Neural progenitor cell (in vitro differentiated cells): Measurements from ENCODE around the gene LEFTY1. TPM values are rescaled to one million over a fixed set of nuclear protein-coding genes. Genes with fewer than 3 reads are reported as not detected.

Source experiments
- DNase-seq: peaks from one replicate; pipeline ENCODE4 v3.0.0-alpha.2; 2016; ENCODE audit warnings: low spot score
- H2AFZ ChIP-seq: fragments of 200-600 bp; sonication (generic); replicated peaks from 2 replicates; pipeline ENCODE4 v1.6.1; 2016; ENCODE audit warnings: antibody characterized with exemption
- H3F3A ChIP-seq: fragments of 200-600 bp; sonication (generic); 2 replicates; pipeline ENCODE4 v1.6.1; 2016; ENCODE audit warnings: antibody characterized with exemption, low read depth
- H3K27ac ChIP-seq: fragments of 200-600 bp; sonication (generic); 2 replicates; pipeline ENCODE4 v1.5.1; 2016; ENCODE audit warnings: mild to moderate bottlenecking
- H3K27me3 ChIP-seq: fragments of 200-600 bp; sonication (generic); 2 replicates; pipeline ENCODE4 v1.6.1; 2016; ENCODE audit warnings: mild to moderate bottlenecking, moderate library complexity
- H3K36me3 ChIP-seq: fragments of 200-600 bp; sonication (generic); 2 replicates; pipeline ENCODE4 v1.5.1; 2016
- H3K4me1 ChIP-seq: fragments of 200-600 bp; sonication (generic); 2 replicates; pipeline ENCODE4 v1.6.1; 2016; ENCODE audit warnings: mixed run types
- H3K4me2 ChIP-seq: fragments of 200-600 bp; sonication (generic); 2 replicates; pipeline ENCODE4 v1.6.1; 2016
- H3K4me3 ChIP-seq: fragments of 200-600 bp; sonication (generic); 2 replicates; pipeline ENCODE4 v1.5.1; 2016
- H3K79me2 ChIP-seq: fragments of 200-600 bp; sonication (generic); 2 replicates; pipeline ENCODE4 v1.6.1; 2016; ENCODE audit warnings: low read depth
- H3K9ac ChIP-seq: fragments of 200-600 bp; sonication (generic); 2 replicates; pipeline ENCODE4 v1.6.1; 2016
- H3K9me3 ChIP-seq: fragments of 200-600 bp; sonication (generic); 2 replicates; pipeline ENCODE4 v1.5.1; 2016; ENCODE audit warnings: low read depth
- H4K20me1 ChIP-seq: fragments of 200-600 bp; sonication (generic); 2 replicates; pipeline ENCODE4 v1.6.1; 2016; ENCODE audit warnings: low read depth
- H3K27ac Mint-ChIP-seq: 3 replicates; pipeline ENCODE4 v1.8.0; 2021; ENCODE audit warnings: mixed read lengths
- H3K27me3 Mint-ChIP-seq: 2 replicates; pipeline ENCODE4 v1.8.0; 2022; ENCODE audit warnings: low read depth, mild to moderate bottlenecking, inconsistent platforms, moderate library complexity, mixed read lengths; ENCODE audit not compliant: insufficient read depth
- H3K36me3 Mint-ChIP-seq: 3 replicates; pipeline ENCODE4 v1.8.0; 2021; ENCODE audit warnings: mixed read lengths
- H3K4me1 Mint-ChIP-seq: 3 replicates; pipeline ENCODE4 v1.8.0; 2021; ENCODE audit warnings: mixed read lengths
- H3K4me3 Mint-ChIP-seq: 3 replicates; pipeline ENCODE4 v1.8.0; 2021; ENCODE audit warnings: mild to moderate bottlenecking, moderate library complexity, mixed read lengths
- H3K9me3 Mint-ChIP-seq: 3 replicates; pipeline ENCODE4 v1.8.0; 2020; ENCODE audit warnings: mixed read lengths
- CTCF ChIP-seq: fragments of 200-600 bp; sonication (generic); IDR thresholded peaks from 2 replicates; pipeline ENCODE4 v1.5.1; 2017; ENCODE audit warnings: antibody characterized with exemption, mild to moderate bottlenecking
- EZH2 ChIP-seq: fragments of 200-600 bp; sonication (generic); IDR thresholded peaks from 2 replicates; pipeline ENCODE4 v1.6.1; 2017; ENCODE audit warnings: antibody characterized with exemption, mild to moderate bottlenecking, moderate library complexity
- EZH2phosphoT487 ChIP-seq: fragments of 200-600 bp; sonication (generic); IDR thresholded peaks from 2 replicates; pipeline ENCODE4 v1.6.1; 2017; ENCODE audit warnings: antibody characterized with exemption
- total RNA-seq: library from RNA; depleted of rRNA; stranded (reverse); fragments of >200 nt; gene quantifications from 2 replicates; pipeline ENCODE4 v1.2.3, GENCODE V29; 2015; ENCODE audit warnings: low replicate concordance

LEFTY1 gene
- total RNA-seq, 1 donor from 2014 or later, result not detected

GRCh38 chr1:225914391-225914790 is 25.4 kb upstream of the LEFTY1 start:
- Histone ChIP-seq H3K27me3 (peaks cover 10% of the 10 kb centered on the region), H3K4me1 (no peaks in the 10 kb centered on the region), H4K20me1 (no peaks in the 10 kb centered on the region), H2AFZ (no peak overlapping the region), H3K27ac (no peak overlapping the region), H3K79me2 (no peaks in the 10 kb centered on the region), H3F3A (no peaks in the 10 kb centered on the region), H3K4me3 (no peak overlapping the region), H3K9ac (no peak overlapping the region), H3K9me3 (no peaks in the 10 kb centered on the region), H3K4me2 (no peak overlapping the region), H3K36me3 (no peaks in the 10 kb centered on the region)
- Mint-ChIP-seq H3K4me1 (peaks cover 19% of the 10 kb centered on the region), H3K27me3 (peaks cover 5% of the 10 kb centered on the region), H3K9me3 (no peaks in the 10 kb centered on the region), H3K27ac (peak overlapping the region; percentile 50), H3K4me3 (no peak overlapping the region), H3K36me3 (peaks cover 4% of the 10 kb centered on the region)
- DNase-seq, result no peak
- no peak for TF ChIP-seq CTCF
- no peak for TF ChIP-seq EZH2phosphoT487
- TF ChIP-seq EZH2, result no peak

GRCh38 chr1:225911191-225912130 is 22.5 kb upstream of the LEFTY1 start:
- no peak overlapping the region for H3K4me3 Mint-ChIP-seq
- Histone ChIP-seq H3K4me2 (peak overlapping the region; percentile 21), H4K20me1 (no peaks in the 10 kb centered on the region), H3F3A (no peaks in the 10 kb centered on the region), H3K4me3 (no peak overlapping the region), H3K27ac (no peak overlapping the region), H2AFZ (peak overlapping the region; percentile 13), H3K27me3 (peaks cover 10% of the 10 kb centered on the region), H3K9me3 (no peaks in the 10 kb centered on the region), H3K9ac (no peak overlapping the region), H3K4me1 (no peaks in the 10 kb centered on the region), H3K36me3 (no peaks in the 10 kb centered on the region), H3K79me2 (no peaks in the 10 kb centered on the region)
- peaks cover 18% of the 10 kb centered on the region for H3K4me1 Mint-ChIP-seq
- DNase-seq, result peak; percentile 84
- H3K27me3 Mint-ChIP-seq, result peaks cover 5% of the 10 kb centered on the region
- no peak overlapping the region for H3K27ac Mint-ChIP-seq
- TF ChIP-seq EZH2phosphoT487, result no peak
- TF ChIP-seq EZH2, result no peak
- TF ChIP-seq CTCF, result peak; percentile 90
- H3K9me3 Mint-ChIP-seq, result no peaks in the 10 kb centered on the region
- no peaks in the 10 kb centered on the region for H3K36me3 Mint-ChIP-seq

GRCh38 chr1:225909477-225909876 is 20.5 kb upstream of the LEFTY1 start:
- no peaks in the 10 kb centered on the region for H3K9me3 Mint-ChIP-seq
- Histone ChIP-seq H3K4me3 (no peak overlapping the region), H3K27me3 (peaks cover 10% of the 10 kb centered on the region), H3F3A (no peaks in the 10 kb centered on the region), H2AFZ (no peak overlapping the region), H3K36me3 (no peaks in the 10 kb centered on the region), H3K79me2 (no peaks in the 10 kb centered on the region), H3K27ac (no peak overlapping the region), H3K9ac (no peak overlapping the region), H4K20me1 (no peaks in the 10 kb centered on the region), H3K4me1 (no peaks in the 10 kb centered on the region), H3K4me2 (no peak overlapping the region), H3K9me3 (no peaks in the 10 kb centered on the region)
- no peaks in the 10 kb centered on the region for H3K27me3 Mint-ChIP-seq
- no peak overlapping the region for H3K4me3 Mint-ChIP-seq
- no peak for DNase-seq
- no peak overlapping the region for H3K27ac Mint-ChIP-seq
- TF ChIP-seq CTCF, result no peak
- no peak for TF ChIP-seq EZH2
- no peak for TF ChIP-seq EZH2phosphoT487
- no peaks in the 10 kb centered on the region for H3K36me3 Mint-ChIP-seq
- H3K4me1 Mint-ChIP-seq, result peaks cover under 1% of the 10 kb centered on the region
